Right lobe of liver (tissue), 6 donors: ENCODE data around the gene FGD5. TPM values are rescaled to one million over a fixed set of nuclear protein-coding genes. Genes with fewer than 3 reads are reported as not detected.
A peak's percentile ranks its signal among the peaks of the same experiment; 100 is the strongest.

Experiments
- ATAC-seq, 4 donors: fragments of 200-7000 bp; cut with Tn5 transposase; one replicate each; pipeline ENCODE4 v1.9.1; 2020; ENCODE audit warnings: mild to moderate bottlenecking in 4 of 4, moderate library complexity in 4 of 4
- DNase-seq, 3 donors: peaks; one replicate each; pipeline ENCODE4 v3.0.0-alpha.2; 2020
- H3K27ac ChIP-seq, 3 donors: fragments of 200-600 bp; one replicate each; pipeline ENCODE4 v1.8.0; 2022
- H3K27me3 ChIP-seq, 2 donors: fragments of 200-600 bp; one replicate each; pipeline ENCODE4 v1.8.0; 2022
- H3K36me3 ChIP-seq, 4 donors: fragments of 200-600 bp; sonication (generic) in 1 of 4; one replicate each; pipeline versions ENCODE4 v1.5.1 to v1.8.0; 2017 to 2022; ENCODE audit warnings: control low read depth in 1 of 4
- H3K4me1 ChIP-seq, 4 donors: fragments of 200-600 bp; sonication (generic) in 1 of 4; one replicate each; pipeline versions ENCODE4 v1.5.1 to v1.8.0; 2017 to 2022; ENCODE audit warnings: control low read depth in 1 of 4
- H3K4me3 ChIP-seq, 3 donors: fragments of 200-600 bp; one replicate each; pipeline ENCODE4 v1.8.0; 2022
- H3K9me3 ChIP-seq, 4 donors: fragments of 200-600 bp; sonication (generic) in 1 of 4; one replicate each; pipeline versions ENCODE4 v1.5.1 to v1.8.0; 2017 to 2022; ENCODE audit warnings: control low read depth in 1 of 4
- POLR2A ChIP-seq: fragments of 450-650 bp; IDR thresholded peaks from one replicate; pipeline ENCODE4 v1.6.1; 2017; ENCODE audit warnings: antibody characterized with exemption, mild to moderate bottlenecking
- whole genome bisulfite sequencing: methylation state at CpG from one replicate; pipeline ENCODE4 v1.1.6; 2018; ENCODE audit warnings: low coverage, low lambda C conversion rate; ENCODE audit not compliant: insufficient coverage; ENCODE audit errors: missing lambda C conversion rate; 5-methylcytosine and 5-hydroxymethylcytosine counted together
- intact Hi-C, 2 donors: fragments of 100-400 bp; cut with DNase I; formaldehyde crosslinking; loops; one replicate each; pipeline versions ENCODE4 v1.11.2 to v1.14.1; 2022
- total RNA-seq, 6 experiments: library from RNA; depleted of rRNA in 2 of 6; stranded (reverse); fragments of >200 nt in 2 of 6; fragmentation: NEBNext Ultra II Directional in 3 of 6; extraction: Animal tissue kit (Norgen Biotek cat#: 25700) in 3 of 6; gene quantifications; one replicate each; pipeline versions ENCODE4 v1.1.0 to v1.2.4, GENCODE V29; 2016 to 2023
- TF ChIP-seq, protein P1 (sequence below), 4 donors: fragments of 200-600 bp in 3 of 4; fragments of 450-650 bp in 1 of 4; IDR thresholded peaks; one replicate each; pipeline versions ENCODE4 v1.5.1 to v1.8.0; 2016 to 2022; ENCODE audit warnings: antibody characterized with exemption in 4 of 4, mild to moderate bottlenecking in 2 of 4
- donor health status: DM: no; HTN: yes; CAD: no.
- donor health status: DM: no; HTN: no; CAD: no.
- donor health status: DM: no; HTN: no; CAD: no.
- donor health status: DM: no; HTN: yes; CAD: no.
- donor health status: DM: no; HTN: yes; CAD: no.

FGD5 gene
- total RNA-seq, 6 experiments from 2014 or later, result 3.4 to 8.9 (median 5.9) TPM

DNA sequence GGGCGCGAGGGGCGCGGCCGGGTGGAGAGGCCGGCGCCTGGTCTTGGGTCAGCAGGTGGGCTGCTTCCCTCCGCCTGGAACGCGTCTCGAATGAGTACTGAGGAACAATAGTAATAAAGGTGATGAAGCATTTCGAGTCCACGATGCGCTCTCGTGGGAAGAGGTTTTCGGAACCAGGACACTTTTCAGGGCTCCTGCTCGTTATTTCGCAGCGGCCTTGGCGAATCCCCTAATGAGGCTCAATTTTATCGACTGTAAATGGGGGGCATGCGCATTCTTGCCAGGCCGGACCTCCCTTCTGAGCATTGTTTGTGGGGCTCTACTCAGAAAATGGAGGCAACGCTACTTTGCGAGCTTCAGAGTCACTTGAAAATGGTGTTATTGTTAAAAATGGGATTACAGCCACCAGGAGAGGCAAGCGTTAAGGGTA lies 129.9 kb downstream of the FGD5 start:
- Histone ChIP-seq H3K27ac (peak overlapping the region in 2 of 3 donors; percentile 39 to 54), H3K27me3 (no peaks in the 10 kb centered on the region), H3K36me3 (peaks cover 0 to 10% (median 7%) of the 10 kb centered on the region in 4 donors), H3K4me1 (peaks cover 0 to 32% (median 15%) of the 10 kb centered on the region in 4 donors), H3K4me3 (peak overlapping the region; percentile 70 to 98 (median 94)), H3K9me3 (no peaks in the 10 kb centered on the region)
- ATAC-seq (no peak), DNase-seq (no peak)
- TF ChIP-seq POLR2A, result no peak
- TF ChIP-seq, protein P1, sequence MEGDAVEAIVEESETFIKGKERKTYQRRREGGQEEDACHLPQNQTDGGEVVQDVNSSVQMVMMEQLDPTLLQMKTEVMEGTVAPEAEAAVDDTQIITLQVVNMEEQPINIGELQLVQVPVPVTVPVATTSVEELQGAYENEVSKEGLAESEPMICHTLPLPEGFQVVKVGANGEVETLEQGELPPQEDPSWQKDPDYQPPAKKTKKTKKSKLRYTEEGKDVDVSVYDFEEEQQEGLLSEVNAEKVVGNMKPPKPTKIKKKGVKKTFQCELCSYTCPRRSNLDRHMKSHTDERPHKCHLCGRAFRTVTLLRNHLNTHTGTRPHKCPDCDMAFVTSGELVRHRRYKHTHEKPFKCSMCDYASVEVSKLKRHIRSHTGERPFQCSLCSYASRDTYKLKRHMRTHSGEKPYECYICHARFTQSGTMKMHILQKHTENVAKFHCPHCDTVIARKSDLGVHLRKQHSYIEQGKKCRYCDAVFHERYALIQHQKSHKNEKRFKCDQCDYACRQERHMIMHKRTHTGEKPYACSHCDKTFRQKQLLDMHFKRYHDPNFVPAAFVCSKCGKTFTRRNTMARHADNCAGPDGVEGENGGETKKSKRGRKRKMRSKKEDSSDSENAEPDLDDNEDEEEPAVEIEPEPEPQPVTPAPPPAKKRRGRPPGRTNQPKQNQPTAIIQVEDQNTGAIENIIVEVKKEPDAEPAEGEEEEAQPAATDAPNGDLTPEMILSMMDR (IDR thresholded peaks at IDR 0.05), result no peak
- 1% methylated on average over 19 of the region's 26 CpGs for WGBS
- intact Hi-C loops, result no loop called here

DNA sequence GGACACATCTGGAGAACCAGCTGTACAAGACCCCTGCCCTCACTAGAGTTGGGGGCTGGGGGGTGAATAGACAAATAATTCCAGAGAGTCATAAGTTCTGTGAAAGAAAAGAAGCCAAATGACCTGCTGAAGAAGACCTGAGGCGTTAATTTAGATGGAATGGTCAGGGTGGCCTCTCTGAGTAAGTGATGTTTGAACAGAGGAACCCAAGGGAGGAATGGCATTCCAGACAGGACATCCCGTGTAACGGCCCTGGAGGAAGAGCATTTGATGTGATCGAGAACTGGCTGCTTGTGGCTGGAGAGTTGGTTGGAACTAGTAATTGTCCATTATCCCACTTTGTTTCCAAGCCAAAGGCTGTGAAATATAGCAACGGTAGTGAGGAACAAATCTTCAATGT lies 130.4 kb downstream of the FGD5 start:
- WGBS, result 26% methylated on average over 4 of the region's 5 CpGs
- DNase-seq (no peak), ATAC-seq (no peak)
- peaks cover 0 to 27% (median 12%) of the 10 kb centered on the region in 4 donors for H3K4me1 ChIP-seq
- no peaks in the 10 kb centered on the region for H3K27me3 ChIP-seq
- H3K9me3 ChIP-seq, result no peaks in the 10 kb centered on the region
- peaks cover 0 to 10% (median 7%) of the 10 kb centered on the region in 4 donors for H3K36me3 ChIP-seq
- H3K27ac ChIP-seq, result peak overlapping the region in 1 of 3 donors; percentile 39
- intact Hi-C loops, result no loop called here
- H3K4me3 ChIP-seq, result peak overlapping the region; percentile 70 to 98 (median 94)
- TF ChIP-seq POLR2A, result no peak
- TF ChIP-seq, protein P1 (IDR thresholded peaks at IDR 0.05), result no peak

DNA sequence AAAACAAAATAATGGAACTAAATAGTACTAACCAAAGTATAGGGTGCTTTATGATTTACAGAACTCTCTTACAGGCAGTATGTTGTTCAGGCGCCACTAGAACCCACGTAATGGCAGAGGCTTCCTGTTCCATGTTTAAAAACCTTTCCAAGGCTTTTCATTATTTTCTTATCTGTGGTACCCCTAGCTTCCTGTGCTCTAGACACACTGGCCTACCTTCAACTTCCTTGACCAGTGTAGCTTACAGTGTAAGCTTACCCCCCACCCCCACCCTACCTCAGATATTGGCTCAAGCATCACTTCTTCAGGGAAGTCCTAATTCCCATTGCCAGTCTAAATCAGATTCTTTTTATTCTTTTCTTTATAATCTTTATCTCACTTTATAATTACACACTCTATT lies 131.5 kb downstream of the FGD5 start:
- no peak for ATAC-seq
- TF ChIP-seq, protein P1 (IDR thresholded peaks at IDR 0.05), result no peak
- TF ChIP-seq POLR2A, result no peak
- Histone ChIP-seq H3K4me3 (no peak overlapping the region), H3K4me1 (peaks cover 0 to 24% (median 7%) of the 10 kb centered on the region in 4 donors), H3K9me3 (no peaks in the 10 kb centered on the region), H3K27me3 (no peaks in the 10 kb centered on the region), H3K36me3 (peaks cover 0 to 5% (median 2%) of the 10 kb centered on the region in 4 donors), H3K27ac (no peak overlapping the region)
- intact Hi-C loops, result no loop called here
- DNase-seq, result no peak
- WGBS, result 63% methylated on average over 2 of the region's 2 CpGs

DNA sequence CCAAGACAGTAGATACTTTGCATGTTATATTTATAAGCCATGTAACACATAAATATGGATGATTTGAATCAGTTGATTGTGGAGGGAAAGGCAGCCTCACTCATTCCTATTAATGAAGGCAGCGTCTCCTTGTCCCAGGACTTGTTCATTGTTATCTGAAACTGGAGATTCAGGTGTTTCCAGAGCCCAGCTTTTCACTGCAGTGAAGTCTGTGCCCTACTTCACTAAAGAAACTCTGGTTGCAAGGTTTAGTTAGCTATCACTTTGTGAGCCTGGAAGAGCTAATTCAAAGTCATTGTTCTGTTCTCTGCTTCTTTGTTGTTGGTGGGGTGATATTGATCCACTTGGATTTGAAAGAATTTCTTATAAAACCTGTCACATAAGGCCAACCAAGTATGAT lies 138.4 kb downstream of the FGD5 start:
- no peaks in the 10 kb centered on the region for H3K27me3 ChIP-seq
- DNase-seq (no peak), ATAC-seq (no peak)
- WGBS, result no CpG with 5 or more reads among the region's 1 CpG
- H3K9me3 ChIP-seq, result no peaks in the 10 kb centered on the region
- no peak for TF ChIP-seq POLR2A
- TF ChIP-seq, protein P1 (IDR thresholded peaks at IDR 0.05), result no peak
- H3K36me3 ChIP-seq, result no peaks in the 10 kb centered on the region
- H3K4me3 ChIP-seq, result no peak overlapping the region
- H3K4me1 ChIP-seq, result no peaks in the 10 kb centered on the region
- H3K27ac ChIP-seq, result no peak overlapping the region
- intact Hi-C loops, result no loop called here

DNA sequence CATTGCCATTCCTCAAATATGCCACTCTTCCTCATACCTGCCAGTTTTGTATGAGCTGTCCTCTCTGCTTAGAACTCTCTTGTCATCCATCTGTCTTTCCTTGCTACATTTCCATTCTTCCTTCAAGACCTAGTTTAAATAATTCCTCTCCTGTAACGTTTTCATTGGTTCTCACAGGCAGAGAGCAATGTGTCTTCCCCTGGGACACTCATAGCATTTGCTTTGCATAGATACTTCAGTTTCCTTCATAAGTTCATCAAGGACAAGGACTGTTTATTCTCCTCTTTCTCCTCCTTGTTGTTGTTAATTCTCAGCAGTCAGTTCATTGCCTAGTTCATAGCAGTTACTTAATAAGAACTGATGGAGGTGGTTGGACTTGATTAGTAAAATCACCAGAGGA lies 139.2 kb downstream of the FGD5 start:
- Histone ChIP-seq H3K4me3 (no peak overlapping the region), H3K27ac (no peak overlapping the region), H3K27me3 (no peaks in the 10 kb centered on the region), H3K36me3 (no peaks in the 10 kb centered on the region), H3K4me1 (no peaks in the 10 kb centered on the region), H3K9me3 (no peaks in the 10 kb centered on the region)
- DNase-seq (no peak), ATAC-seq (no peak)
- TF ChIP-seq, protein P1 (IDR thresholded peaks at IDR 0.05), result no peak
- no peak for TF ChIP-seq POLR2A
- 52% methylated on average over 1 of the region's 1 CpG for WGBS
- intact Hi-C loops, result no loop called here
